GM12892 (cell line): ENCODE results near the gene TSPEAR. TPM values are rescaled to one million over a fixed set of nuclear protein-coding genes. Genes with fewer than 3 reads are reported as not detected.

Experiments
- DNase-seq: peaks from one replicate; pipeline ENCODE4 v3.0.0; 2011; ENCODE audit not compliant: insufficient read length
- FAIRE-seq: peaks from 2 replicates; lab custom pipeline; 2011; peaks lifted over from hg19 to GRCh38; lab: Jason Lieb, UNC
- POLR2A ChIP-seq: IDR thresholded peaks from 2 replicates; pipeline ENCODE4 v1.6.1; 2011; ENCODE audit warnings: low read depth, low read length, control low read depth
- POLR2AphosphoS5 ChIP-seq: IDR thresholded peaks from 2 replicates; pipeline ENCODE4 v1.6.1; 2011; ENCODE audit warnings: low read depth, low read length, control low read depth
- TAF1 ChIP-seq: IDR thresholded peaks from 2 replicates; pipeline ENCODE4 v1.6.1; 2011; ENCODE audit warnings: low read depth, mild to moderate bottlenecking, control low read depth, low read length, borderline replicate concordance
- polyA plus RNA-seq: library from polyadenylated mRNA; unstranded; fragments of >200 nt; gene quantifications from one replicate; pipeline ENCODE4 v1.2.1, GENCODE V29; 2012; ENCODE audit warnings: missing spikeins, inconsistent platforms; ENCODE audit not compliant: missing spikeins

TSPEAR gene
- not detected for polyA plus RNA-seq

DNA sequence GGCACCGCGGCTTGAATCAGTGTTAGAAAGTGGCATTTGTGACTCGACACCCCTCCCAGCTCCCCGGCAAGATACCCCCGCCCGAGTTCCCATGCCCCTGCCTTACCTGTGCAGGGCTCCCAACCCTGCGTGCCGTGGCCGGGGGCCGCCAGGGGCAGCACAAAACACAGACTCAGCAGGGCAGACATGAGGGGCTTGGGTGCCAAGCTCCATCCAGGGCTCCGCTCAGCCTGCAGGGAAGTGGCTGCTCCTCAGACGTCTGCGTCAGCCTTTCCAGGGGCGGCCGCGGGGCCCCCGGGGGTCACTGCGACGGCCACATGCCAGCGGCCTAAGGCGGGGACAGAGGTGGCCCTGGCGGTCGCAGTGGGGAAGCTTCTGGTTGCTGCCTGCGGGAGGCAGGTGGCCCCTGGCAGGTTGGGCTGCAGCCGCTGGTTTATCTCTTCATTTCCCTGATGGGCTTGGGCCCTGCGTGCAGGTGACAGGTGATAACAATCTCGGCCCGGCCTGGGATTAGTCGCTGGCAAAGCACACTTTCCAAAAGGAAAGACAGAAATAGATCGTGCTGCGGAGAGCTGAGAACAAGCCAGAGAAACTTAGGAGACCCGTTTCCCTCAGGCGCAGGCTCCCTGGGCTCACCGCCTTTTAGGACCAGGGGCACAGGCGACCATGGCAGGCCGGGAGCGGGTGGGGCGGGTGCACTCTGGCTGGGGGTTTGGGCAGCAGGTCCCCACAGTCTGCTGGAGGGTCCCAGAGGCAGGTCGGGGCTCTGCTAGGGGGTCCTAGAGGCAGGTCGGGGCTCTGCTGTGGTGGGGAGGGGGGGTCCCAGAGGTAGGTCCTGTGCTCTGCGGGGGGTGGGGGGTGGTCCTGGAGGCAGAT is at the start of gene TSPEAR:
Gene TSPEAR, minus strand, starts transcription at position 246 of the 876 bp plus-strand sequence. Its CDS starts 58 bp downstream, at position 188.
- TF ChIP-seq POLR2AphosphoS5 (no peak), TAF1 (no peak), POLR2A (no peak)
- DNase-seq, result no peak
- no peak for FAIRE-seq

DNA sequence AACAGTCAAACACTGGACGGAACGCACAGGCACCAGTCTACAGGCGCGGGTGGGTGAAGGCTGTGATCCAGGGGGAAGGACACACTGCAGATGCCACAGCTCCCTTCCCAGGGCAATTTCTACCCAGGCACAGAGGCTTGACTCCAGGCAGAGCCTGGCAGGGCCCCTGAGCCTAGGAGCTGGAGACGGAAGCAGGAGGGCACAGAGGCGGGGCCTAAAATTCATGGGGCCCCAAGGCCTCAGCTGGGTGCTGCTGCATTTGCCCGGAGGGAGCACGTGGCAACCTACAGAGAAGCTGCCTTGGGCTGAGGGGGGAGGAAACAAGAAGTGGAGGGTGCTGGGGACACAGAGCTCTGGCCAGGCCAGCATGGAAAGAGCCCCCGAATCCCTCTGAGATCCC is 49.0 kb upstream of the TSPEAR start:
- DNase-seq (no peak), FAIRE-seq (no peak)
- no peak for TF ChIP-seq TAF1
- no peak for TF ChIP-seq POLR2AphosphoS5
- no peak for TF ChIP-seq POLR2A

DNA sequence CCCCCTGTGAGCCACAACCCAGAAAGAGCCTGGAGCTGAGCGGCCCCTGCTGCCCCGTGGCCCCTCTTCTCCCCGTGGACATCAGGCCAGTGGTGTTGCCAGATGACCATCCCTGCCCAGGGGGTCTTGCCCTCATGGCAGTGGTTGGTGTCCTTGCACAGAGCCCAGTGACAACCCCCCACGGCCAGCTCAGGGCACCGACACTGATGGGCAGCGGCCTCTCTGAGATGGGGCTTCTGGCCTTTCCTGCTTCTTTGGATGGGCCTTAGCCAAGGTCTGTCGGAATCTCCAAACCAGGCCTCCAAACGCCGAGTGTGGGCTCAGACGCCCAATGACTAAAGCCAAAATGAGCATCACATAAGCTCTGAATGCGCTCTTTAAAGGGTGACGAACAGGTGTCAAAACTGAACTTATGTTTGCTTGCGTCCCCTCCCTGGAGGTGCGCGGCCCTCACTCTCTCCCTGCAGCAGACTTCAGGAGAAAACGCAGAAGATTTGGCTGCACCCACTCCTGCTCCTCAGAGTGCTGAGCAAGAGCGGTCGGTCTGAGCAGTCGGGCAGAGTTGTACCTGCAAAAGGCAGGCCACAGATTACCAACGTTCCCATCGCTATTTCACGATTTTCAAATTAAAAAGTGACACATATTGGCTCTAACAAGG is 48.4 kb upstream of the TSPEAR start:
- TF ChIP-seq TAF1 (no peak), POLR2A (no peak), POLR2AphosphoS5 (no peak)

DNA sequence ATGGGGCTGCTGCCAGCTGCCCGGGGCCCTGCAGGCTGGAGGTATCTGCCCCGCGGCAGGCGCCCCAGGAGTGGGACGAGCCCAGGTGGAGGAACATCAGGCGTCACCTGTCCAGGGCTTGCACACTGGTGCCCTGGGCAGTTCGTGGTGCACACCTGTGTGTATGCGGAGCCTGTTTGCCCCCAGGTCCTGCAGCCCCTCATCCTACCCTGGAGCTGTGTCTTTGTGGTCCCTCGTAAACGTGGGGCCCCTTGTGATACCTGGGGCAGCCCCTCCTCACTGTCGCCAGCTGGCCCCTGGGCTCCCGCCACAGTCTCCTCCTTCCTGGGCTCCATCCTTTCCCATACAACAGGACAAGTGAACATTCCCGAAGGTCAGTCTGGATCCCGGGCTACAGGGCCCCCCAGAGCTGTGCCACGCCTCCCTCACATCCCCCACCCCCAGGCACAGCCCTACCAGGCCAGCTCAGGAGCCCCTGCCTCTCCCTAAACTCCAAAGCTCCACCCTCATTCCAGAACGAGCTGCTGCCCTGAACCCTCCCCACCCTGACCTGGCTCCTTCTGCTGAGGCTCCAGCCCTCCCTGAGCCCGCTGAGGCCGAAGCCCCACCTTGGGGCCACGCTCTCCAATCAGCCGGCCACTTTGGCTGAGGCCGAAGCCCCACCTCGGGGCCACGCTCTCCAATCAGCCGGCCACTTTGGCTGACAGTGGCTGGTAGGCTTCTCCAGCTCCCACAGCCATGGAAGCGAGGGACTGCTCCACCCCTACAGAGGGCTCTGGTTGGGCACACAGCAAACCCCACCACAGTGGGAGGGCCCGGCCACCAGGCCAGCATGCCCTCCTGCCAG is 47.6 kb upstream of the TSPEAR start:
- FAIRE-seq (no peak), DNase-seq (no peak)
- TF ChIP-seq POLR2A (no peak), POLR2AphosphoS5 (no peak), TAF1 (no peak)

More for the DNA sequence above, 48.4 kb upstream of the TSPEAR start:
- FAIRE-seq (no peak), DNase-seq (no peak)

DNA sequence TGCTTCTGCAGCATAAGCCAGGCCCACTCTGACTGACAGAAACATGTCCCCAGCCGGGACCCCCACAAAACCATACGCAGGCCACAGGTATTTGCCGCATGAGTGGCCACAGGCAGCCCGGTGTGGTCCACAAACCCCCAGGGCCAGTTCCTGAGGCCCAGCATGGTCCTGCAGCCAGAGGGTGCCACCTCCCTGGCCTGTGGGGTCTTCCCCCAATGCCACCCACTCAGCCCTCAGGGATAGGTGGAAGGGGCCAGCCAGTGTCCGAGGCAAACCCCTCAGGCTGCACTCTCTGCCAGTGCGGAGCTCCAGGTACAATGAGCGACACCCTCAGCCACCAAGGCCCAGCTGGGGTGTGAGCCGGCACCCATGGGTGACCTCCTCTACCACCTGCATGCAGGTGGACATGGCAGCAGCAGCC is 46.8 kb upstream of the TSPEAR start:
- TF ChIP-seq POLR2AphosphoS5 (no peak), POLR2A (no peak), TAF1 (no peak)
- DNase-seq, result no peak
- FAIRE-seq, result no peak

DNA sequence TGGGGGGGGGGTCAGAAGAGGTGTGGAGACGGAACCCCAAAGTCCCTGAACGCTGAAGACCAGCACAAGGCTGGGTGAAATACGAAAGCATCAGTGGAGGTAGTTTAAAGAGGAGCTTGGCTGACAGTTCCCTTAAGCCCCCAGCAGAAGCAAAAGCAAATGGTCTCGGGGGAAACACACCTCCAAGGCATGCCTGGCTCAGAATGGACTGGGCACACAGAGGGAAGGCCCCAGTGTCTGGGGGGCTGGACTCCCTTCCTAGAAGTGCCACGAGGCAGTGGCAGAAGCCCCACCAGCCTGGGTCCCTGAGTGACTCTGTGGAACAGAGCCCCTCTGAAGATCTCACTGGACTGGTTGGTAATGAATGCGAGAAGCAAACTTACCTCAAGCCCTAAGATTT is 46.4 kb upstream of the TSPEAR start:
- DNase-seq (no peak), FAIRE-seq (no peak)
- no peak for TF ChIP-seq TAF1
- TF ChIP-seq POLR2AphosphoS5, result no peak
- TF ChIP-seq POLR2A, result no peak

DNA sequence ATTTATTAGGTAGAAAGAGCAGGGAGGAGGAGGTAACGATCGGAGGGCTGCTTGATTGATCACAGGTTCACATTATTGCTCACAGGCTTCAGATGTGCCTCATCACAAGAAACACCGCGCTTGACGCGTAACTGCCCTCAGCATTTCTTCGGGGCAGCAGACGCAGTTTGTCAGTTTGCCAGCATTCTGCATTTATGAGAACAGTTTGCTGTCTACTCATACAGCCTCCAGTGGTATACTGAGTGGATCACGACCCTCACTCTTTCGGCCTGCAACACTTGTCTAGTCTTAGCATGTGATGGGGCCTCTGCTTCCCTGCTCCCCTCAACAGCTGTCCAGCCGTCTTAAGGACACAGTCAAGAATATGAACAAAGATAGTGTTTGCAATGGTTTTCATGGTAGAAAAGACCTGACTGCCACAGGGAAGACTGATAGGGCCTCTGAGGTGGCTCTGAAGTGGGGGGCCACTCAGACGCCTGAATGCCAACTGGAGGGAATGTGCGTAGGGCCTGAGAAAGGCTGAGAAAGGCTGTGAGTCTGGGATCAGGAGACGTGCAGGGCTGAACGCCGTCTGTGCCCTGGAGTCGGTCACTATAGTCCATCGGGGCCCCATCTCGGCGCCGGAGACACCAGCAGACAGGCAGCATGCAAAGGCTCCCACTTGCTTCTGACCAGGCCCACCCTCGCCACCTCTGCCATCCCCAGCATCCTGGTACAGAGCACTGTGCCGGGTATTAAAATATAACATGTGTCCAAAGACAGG is 45.2 kb upstream of the TSPEAR start:
- FAIRE-seq (no peak), DNase-seq (no peak)
- TF ChIP-seq POLR2AphosphoS5, result no peak
- TF ChIP-seq TAF1, result no peak
- no peak for TF ChIP-seq POLR2A

DNA sequence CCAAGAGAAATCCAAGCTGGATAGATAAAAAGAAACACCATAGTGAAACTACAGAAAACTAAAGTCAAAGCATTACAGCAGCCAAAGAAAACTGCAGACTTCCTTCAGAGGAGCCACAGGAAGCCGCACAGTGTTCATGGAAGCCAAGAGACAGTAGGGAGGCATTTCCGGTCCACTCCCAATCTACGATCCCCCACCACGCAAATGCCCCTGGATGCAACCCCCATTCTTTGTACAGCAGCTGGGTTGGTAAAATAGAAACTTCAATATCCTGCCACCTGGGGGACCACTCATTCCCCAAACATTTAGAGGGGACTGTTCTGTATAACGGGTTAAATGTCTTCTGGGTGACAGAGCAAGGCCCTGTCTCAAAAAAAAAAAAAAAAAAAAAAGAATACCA is 43.9 kb upstream of the TSPEAR start:
- TF ChIP-seq TAF1 (no peak), POLR2AphosphoS5 (no peak), POLR2A (no peak)
- DNase-seq (no peak), FAIRE-seq (no peak)

DNA sequence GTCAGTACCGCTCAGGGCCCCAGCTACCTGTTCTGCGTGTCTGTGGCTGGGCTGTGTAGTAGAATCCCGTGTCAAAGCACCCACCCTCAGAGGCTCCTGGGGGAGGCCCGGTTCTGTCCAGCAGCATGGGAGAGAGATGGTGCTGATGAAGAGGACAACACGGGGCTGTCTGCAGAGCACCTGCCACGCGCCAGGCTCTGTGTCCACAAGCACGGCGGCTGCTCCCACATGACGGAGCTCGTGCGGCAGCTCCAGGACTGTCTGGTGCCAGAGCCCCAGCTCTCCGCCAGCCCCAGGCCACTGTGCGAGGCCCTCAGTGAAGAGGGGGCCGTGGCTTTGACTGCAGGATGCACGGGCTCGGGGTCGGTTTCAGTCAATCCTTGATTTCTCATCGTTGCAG is 42.0 kb upstream of the TSPEAR start:
- DNase-seq, result no peak
- FAIRE-seq, result no peak
- TF ChIP-seq POLR2A, result no peak
- TF ChIP-seq POLR2AphosphoS5, result no peak
- TF ChIP-seq TAF1, result no peak

DNA sequence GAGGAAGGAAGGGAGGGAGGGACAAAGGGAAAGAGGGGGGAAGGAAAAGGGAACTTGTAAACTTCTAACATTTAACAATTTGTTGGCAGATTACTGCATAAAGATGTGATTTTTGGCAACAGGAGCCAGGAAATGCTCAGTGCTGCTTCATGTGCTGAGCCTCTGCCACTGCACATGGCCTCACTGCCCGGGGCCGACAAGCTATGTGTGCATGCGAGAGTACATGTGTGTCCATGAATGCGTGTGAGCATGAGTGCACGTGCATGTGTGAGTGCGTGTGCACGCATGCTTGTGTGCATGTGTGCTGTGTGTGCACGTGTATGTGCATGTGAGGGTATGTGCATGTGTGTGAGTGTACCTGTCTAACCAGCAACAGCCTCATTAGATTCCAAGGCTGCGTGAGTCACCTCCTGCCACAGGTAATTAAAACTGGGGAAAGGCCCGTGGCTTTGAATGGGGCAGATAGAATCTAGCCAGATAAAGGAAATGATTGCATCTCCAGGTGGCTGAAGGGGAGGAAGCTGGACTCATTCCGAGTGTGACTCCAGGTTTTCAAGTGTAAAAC is 41.4 kb upstream of the TSPEAR start:
- TF ChIP-seq POLR2AphosphoS5, result no peak
- no peak for TF ChIP-seq POLR2A
- TF ChIP-seq TAF1, result no peak
- DNase-seq (no peak), FAIRE-seq (no peak)
